ENCODE data around the gene POC1A. TPM values are rescaled to one million over a fixed set of nuclear protein-coding genes. Genes with fewer than 3 reads are reported as not detected.

POC1A gene
- total and polyA plus RNA-seq, 2 of the 4 experiments (the other 2 are of a cell fraction), result 10.6 to 11.5 TPM

- dilution Hi-C loops (cut with HindIII; ENCODE audit: low sequenced_read_pairs, unreplicated experiment), result no loop called here
- H2BK120ac ChIP-seq (ENCODE audit: low read depth, low read length), result no peak overlapping the region
- H3K23ac ChIP-seq (ENCODE audit: low read depth, low read length), result no peak overlapping the region
- H4K8ac ChIP-seq (ENCODE audit: low read depth in 2 of 2, low read length in 2 of 2), result no peak overlapping the region
- peaks cover 4% of the 10 kb centered on the region; the same call in 1 of the 2 replicates for H4K20me1 ChIP-seq (ENCODE audit: insufficient read depth, low read length)
- no peak overlapping the region for H2AFZ ChIP-seq (replicated peaks; ENCODE audit: low read length, poor library complexity)
- H2AK9ac ChIP-seq (replicated peaks; ENCODE audit: low read depth, low read length, poor library complexity), result no peak overlapping the region
- WGBS, 2 experiments (ENCODE audit: extremely low coverage in 2 of 2, insufficient read length in 1 of 2), result no CpG with 5 or more reads among the region's 10 CpGs
- no peak overlapping the region for H2BK15ac ChIP-seq (ENCODE audit: low read depth, low read length)
- peaks cover 8 to 36% of the 10 kb centered on the region in 2 experiments; a peak in 3 of 4 replicates for H3K79me1 ChIP-seq (ENCODE audit: low read depth in 1 of 2, low read length in 2 of 2)
- in situ Hi-C loops (cut with MboI; ENCODE audit: low sequenced_read_pairs), result no loop called here
- H3K27me3 ChIP-seq (ENCODE audit: control insufficient read depth, insufficient read depth, low read length), result no peaks in the 10 kb centered on the region
- BruUV-seq (replicated peaks), result no TSS peak
- H4K91ac ChIP-seq (ENCODE audit: insufficient read depth, low read depth, low read length), result no peak overlapping the region
- H3K4me1 ChIP-seq (ENCODE audit: control insufficient read depth, insufficient read depth, low read length), result peaks cover 29% of the 10 kb centered on the region
- DNase-seq (no peak), ATAC-seq (ENCODE audit: low read depth) (no peak)
- intact Hi-C loops (cut with micrococcal nuclease), result no loop called here
- H3K27ac ChIP-seq (ENCODE audit: insufficient read depth, low read length), result no peak overlapping the region
- ChIA-PET POLR2A (ENCODE audit: unreplicated experiment) (no interaction called here), CTCF (interaction anchor here (0.5 kb wide), 1 partner anchor 892 kb away, joined by 3 read pairs; no protein-coding TSS in a partner anchor)
- H3K4ac ChIP-seq (ENCODE audit: low read depth, low read length), result no peak overlapping the region
- no peak overlapping the region for H3K4me2 ChIP-seq (ENCODE audit: low read depth, low read length)
- peaks cover 35% of the 10 kb centered on the region for H3K9me1 ChIP-seq (ENCODE audit: insufficient read depth, low read length)
- no peak overlapping the region for H2BK20ac ChIP-seq (ENCODE audit: low read depth, low read length)
- H3K18ac ChIP-seq (ENCODE audit: low read depth, low read length), result no peak overlapping the region
- no peaks in the 10 kb centered on the region for H3K36me3 ChIP-seq (ENCODE audit: control insufficient read depth, insufficient read depth, low read length)
- H3K4me3 ChIP-seq (ENCODE audit: insufficient read depth, low read depth, low read length), result no peak overlapping the region
- TF ChIP-seq RCOR1 (IDR thresholded peaks at IDR 0.05; ENCODE audit: insufficient replicate concordance, low read length), result no peak
- no peak overlapping the region for H2BK5ac ChIP-seq (ENCODE audit: low read depth, low read length, poor library complexity, severe bottlenecking)
- no peak overlapping the region for H4K5ac ChIP-seq (ENCODE audit: low read depth, low read length)
- H3K56ac ChIP-seq (ENCODE audit: extremely low read depth, insufficient read depth, low read length), result no peak overlapping the region
- H3K14ac ChIP-seq (replicated peaks; ENCODE audit: low read depth, low read length), result no peak overlapping the region
- no peak overlapping the region for H2AK5ac ChIP-seq (ENCODE audit: low read depth, low read length)
- no peaks in the 10 kb centered on the region for H3K9me3 ChIP-seq (ENCODE audit: control insufficient read depth, insufficient read depth, low read length)
- no peak overlapping the region for H3K9ac ChIP-seq (ENCODE audit: low read depth, low read length)
Observed at GRCh38 chr3:52085681-52086282, 68.4 kb downstream of the POC1A start.

All from IMR-90 (cell line).